BLaER1 treated with 17β-estradiol and CSF1 and Interleukin-3, amounts not matched to agents 10 nM and 100 nM (cell line): ENCODE results near the gene LRRC8B.
"Not testable (repeated sequence)": the region's sequence is repeated elsewhere in the genome, so short reads cannot be mapped to it uniquely, and the experiment has no call there.

Experiments used
- H3K27ac ChIP-seq, 11 experiments: shearing (Covaris generic); formaldehyde crosslinking; 2 replicates each; pipeline ENCODE4 v1.8.1; 2022
- H3K27me3 ChIP-seq, 11 experiments: shearing (Covaris generic); formaldehyde crosslinking; 2 replicates each; pipeline ENCODE4 v1.8.1; 2022
- H3K36me3 ChIP-seq, 11 experiments: shearing (Covaris generic); formaldehyde crosslinking; 2 replicates each; pipeline ENCODE4 v1.8.1; 2022
- H3K4me1 ChIP-seq, 10 experiments: shearing (Covaris generic); formaldehyde crosslinking; 2 replicates each; pipeline ENCODE4 v1.8.1; 2022
- H3K4me2 ChIP-seq, 11 experiments: shearing (Covaris generic); formaldehyde crosslinking; 2 replicates each; pipeline ENCODE4 v1.8.1; 2022
- H3K4me3 ChIP-seq, 10 experiments: shearing (Covaris generic); formaldehyde crosslinking; 2 replicates each; pipeline ENCODE4 v1.8.1; 2022
- H3K9ac ChIP-seq, 11 experiments: shearing (Covaris generic); formaldehyde crosslinking; 2 replicates each; pipeline ENCODE4 v1.8.1; 2022
- H3K9me3 ChIP-seq, 11 experiments: shearing (Covaris generic); formaldehyde crosslinking; replicated peaks in 1 of 11; 2 replicates each; pipeline ENCODE4 v1.8.1; 2022
- H4K20me1 ChIP-seq, 11 experiments: shearing (Covaris generic); formaldehyde crosslinking; 2 replicates each; pipeline ENCODE4 v1.8.1; 2022
- Cebpa-rat ChIP-seq, 11 experiments: shearing (Covaris generic); IDR thresholded peaks; 2 replicates each; pipeline ENCODE4 v1.8.1; 2022

The LRRC8B gene

DNA sequence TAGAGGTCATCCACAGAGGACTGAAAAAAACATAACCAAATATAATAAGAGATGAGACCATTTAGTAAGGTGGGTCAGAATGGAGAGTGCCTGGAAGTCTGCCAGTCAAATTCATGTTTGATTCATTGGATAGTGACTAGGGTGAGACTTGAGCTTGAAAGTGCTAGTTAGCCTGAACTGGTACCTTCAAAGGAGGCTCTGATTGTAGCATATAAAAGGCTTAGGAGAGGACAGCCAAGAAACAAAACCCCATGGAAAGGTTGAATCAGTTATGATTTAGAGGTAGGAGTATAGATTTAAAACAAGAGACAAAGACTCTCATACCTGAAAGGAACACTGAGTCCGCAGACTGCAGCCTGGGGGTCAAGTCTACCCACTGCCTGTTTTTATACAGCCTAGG lies 63.9 kb downstream of the LRRC8B start:
- H3K27ac ChIP-seq = no peak overlapping the region
- peaks cover 6 to 41% (median 14%) of the 10 kb centered on the region in 10 experiments; a peak in 16 of 20 replicates for H3K4me1 ChIP-seq
- no peak overlapping the region for H3K4me2 ChIP-seq
- H3K4me3 ChIP-seq = no peak overlapping the region
- no peak overlapping the region for H3K9ac ChIP-seq
- H3K27me3 ChIP-seq = no peaks in the 10 kb centered on the region
- TF ChIP-seq Cebpa-rat (IDR thresholded peaks at IDR 0.05) = no peak
- peaks cover 0 to 27% (median 7%) of the 10 kb centered on the region in 11 experiments; a peak in 6 of 22 replicates for H4K20me1 ChIP-seq
- peaks cover 22 to 90% (median 64%) of the 10 kb centered on the region in 11 experiments; a peak in 21 of 22 replicates for H3K36me3 ChIP-seq
- H3K9me3 ChIP-seq = no peaks in the 10 kb centered on the region

DNA sequence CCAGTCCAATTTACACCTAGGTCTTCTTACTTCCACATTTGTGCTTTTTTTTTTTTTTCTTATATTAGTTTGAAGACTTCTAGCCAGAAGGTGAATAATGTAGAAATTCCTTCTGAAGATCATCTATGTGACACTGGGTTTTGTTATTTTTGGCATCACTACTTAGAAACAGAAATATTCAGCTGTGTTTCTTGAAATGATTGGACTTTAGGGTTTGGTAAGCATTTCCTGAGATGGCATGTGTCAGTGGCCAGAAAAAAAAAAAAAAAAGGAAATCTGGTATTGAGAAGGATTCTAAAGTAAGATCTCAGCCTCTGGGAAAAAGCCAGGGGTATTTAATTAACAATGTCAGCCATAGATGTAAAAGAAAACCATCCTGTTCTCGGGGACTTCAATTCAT lies 64.9 kb downstream of the LRRC8B start:
- H3K27ac ChIP-seq = no peak overlapping the region
- no peaks in the 10 kb centered on the region for H3K27me3 ChIP-seq
- peaks cover 0 to 27% (median 7%) of the 10 kb centered on the region in 11 experiments; a peak in 6 of 22 replicates for H4K20me1 ChIP-seq
- peaks cover 6 to 44% (median 14%) of the 10 kb centered on the region in 10 experiments; a peak in 16 of 20 replicates for H3K4me1 ChIP-seq
- H3K4me3 ChIP-seq = no peak overlapping the region
- H3K9me3 ChIP-seq = no peaks in the 10 kb centered on the region
- TF ChIP-seq Cebpa-rat (IDR thresholded peaks at IDR 0.05) = no peak
- peak overlapping the region in 10 of 11 experiments; percentile 11 to 64 (median 36); a peak in 16 of 22 replicates for H3K4me2 ChIP-seq
- H3K36me3 ChIP-seq = peaks cover 11 to 85% (median 58%) of the 10 kb centered on the region in 11 experiments; a peak in 21 of 22 replicates
- H3K9ac ChIP-seq = no peak overlapping the region

DNA sequence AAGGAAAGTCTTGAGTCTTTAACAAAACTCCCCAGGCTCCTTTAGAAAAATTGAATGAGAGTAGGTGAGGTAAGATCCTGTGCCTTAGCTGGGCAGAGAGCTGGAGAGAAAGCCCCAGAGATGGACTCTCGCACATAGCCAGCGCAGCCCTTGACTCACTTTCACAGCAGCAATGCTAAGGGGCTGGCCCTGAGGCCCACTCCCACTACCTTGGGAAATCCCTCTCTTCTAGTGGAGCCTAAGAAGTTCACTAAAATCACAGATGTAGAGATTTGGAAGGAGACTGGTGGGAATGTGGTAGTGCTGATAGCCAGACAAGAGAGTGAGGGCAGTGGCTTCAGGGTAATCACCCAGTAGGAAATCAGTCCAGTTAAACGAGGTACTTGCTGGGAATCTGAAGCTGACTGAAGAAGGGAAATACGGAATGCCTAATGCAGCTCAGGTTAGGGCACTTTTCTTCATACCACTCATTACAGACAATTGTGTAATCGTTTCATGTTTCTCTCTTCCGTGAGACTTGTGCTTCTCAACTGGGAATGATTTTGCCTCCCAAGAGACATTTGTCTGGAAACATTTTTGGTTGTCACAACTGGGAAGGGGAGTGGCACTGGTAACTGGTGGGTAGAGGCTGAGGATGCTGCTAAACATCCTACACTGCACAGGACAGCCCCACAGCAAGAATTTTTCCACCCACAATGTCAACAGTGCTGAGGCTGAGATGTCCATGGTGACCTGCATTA lies 65.9 kb downstream of the LRRC8B start:
- Histone ChIP-seq H3K9me3 (no peaks in the 10 kb centered on the region), H3K4me1 (peaks cover 6 to 44% (median 14%) of the 10 kb centered on the region in 10 experiments; a peak in 16 of 20 replicates), H3K4me2 (0 out of 22 replicates have a peak overlapping the region, but pooled peaks of 1 of the 11 experiments have one; percentile 4), H3K27ac (0 out of 22 replicates have a peak overlapping the region, but pooled peaks of 1 of the 11 experiments have one; percentile 22), H3K9ac (no peak overlapping the region), H3K36me3 (peaks cover 2 to 84% (median 56%) of the 10 kb centered on the region in 11 experiments; a peak in 21 of 22 replicates), H4K20me1 (peaks cover 0 to 27% (median 7%) of the 10 kb centered on the region in 11 experiments; a peak in 6 of 22 replicates), H3K4me3 (no peak overlapping the region), H3K27me3 (no peaks in the 10 kb centered on the region)
- no peak for TF ChIP-seq Cebpa-rat (IDR thresholded peaks at IDR 0.05)

DNA sequence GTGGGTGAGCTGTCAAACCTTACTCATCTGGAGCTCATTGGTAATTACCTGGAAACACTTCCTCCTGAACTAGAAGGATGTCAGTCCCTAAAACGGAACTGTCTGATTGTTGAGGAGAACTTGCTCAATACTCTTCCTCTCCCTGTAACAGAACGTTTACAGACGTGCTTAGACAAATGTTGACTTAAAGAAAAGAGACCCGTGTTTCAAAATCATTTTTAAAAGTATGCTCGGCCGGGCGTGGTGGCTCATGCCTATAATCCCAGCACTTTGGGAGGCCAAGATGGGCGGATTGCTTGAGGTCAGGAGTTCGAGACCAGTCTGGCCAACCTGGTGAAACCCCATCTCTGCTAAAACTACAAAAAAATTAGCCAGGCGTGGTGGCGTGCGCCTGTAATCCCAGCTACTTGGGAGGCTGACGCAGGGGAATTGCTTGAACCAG lies 68.3 kb downstream of the LRRC8B start:
- H3K4me3 ChIP-seq, H3K9ac ChIP-seq, H3K9me3 ChIP-seq, H3K27me3 ChIP-seq: not testable (repeated sequence)
- Histone ChIP-seq H3K27ac (0 out of 22 replicates have a peak overlapping the region, but pooled peaks of 1 of the 11 experiments have one; percentile 12), H3K36me3 (peaks cover 0 to 80% (median 45%) of the 10 kb centered on the region in 11 experiments; a peak in 18 of 22 replicates), H3K4me2 (peak overlapping the region in 5 of 11 experiments; percentile 6 to 45 (median 29); a peak in 7 of 22 replicates), H3K4me1 (peaks cover 6 to 44% (median 14%) of the 10 kb centered on the region in 10 experiments; a peak in 16 of 20 replicates), H4K20me1 (peaks cover 0 to 27% (median 7%) of the 10 kb centered on the region in 11 experiments; a peak in 6 of 22 replicates)

DNA sequence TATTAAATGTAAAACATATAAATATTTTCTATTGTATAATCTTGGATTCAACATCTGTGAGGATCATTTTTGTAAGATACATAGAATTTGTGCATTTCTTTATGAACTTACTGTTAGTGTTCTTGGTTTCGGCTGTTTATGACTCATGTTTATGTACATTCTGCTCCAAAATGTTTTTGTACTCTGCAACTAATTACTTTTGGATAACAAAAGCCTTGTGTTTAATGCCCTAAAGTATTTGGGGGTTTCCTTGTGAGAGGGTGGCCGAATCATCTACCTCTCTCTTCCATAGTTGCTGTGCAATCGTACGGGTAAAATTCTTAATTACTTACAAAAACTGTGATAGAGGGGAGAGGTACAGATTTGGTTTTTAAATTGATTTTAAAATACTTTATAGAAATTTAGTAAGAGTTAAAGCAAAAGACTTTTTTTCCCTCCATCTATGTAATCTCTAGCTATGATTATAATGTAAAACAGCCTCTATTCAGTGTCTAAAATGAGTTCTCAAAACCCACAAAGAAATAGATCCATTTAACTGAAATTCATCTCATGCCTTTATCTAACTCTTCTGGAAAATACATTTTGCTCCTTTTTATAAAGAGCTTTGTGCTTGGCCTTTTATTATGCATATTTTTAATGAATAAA lies 69.6 kb downstream of the LRRC8B start:
- H3K9me3 ChIP-seq = no peaks in the 10 kb centered on the region
- no peaks in the 10 kb centered on the region for H3K27me3 ChIP-seq
- H3K27ac ChIP-seq = no peak overlapping the region
- TF ChIP-seq Cebpa-rat (IDR thresholded peaks at IDR 0.05) = no peak
- peaks cover 3 to 35% (median 8%) of the 10 kb centered on the region in 10 experiments; a peak in 16 of 20 replicates for H3K4me1 ChIP-seq
- H3K36me3 ChIP-seq = peaks cover 0 to 70% (median 41%) of the 10 kb centered on the region in 11 experiments; a peak in 16 of 22 replicates
- H3K4me3 ChIP-seq = no peak overlapping the region
- H4K20me1 ChIP-seq = peaks cover 0 to 27% (median 7%) of the 10 kb centered on the region in 11 experiments; a peak in 6 of 22 replicates
- no peak overlapping the region for H3K9ac ChIP-seq
- no peak overlapping the region for H3K4me2 ChIP-seq

DNA sequence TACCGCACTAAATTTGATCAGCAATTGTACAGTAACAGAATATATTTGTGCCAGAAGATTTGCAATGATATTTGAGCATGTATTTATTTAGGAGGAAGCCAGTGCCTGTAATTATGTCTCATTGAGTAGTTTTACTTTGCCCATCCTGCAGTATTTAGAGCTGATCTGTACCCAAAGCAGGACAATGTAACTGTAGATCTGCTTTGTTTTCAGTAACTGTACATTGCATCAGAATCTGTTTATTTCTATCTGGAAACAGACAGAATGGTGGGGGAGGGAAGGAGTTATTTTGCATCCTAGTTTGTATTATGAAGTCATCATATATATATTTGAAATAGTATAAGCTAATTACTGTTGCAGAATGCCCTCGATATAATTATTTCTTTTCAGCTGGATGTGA lies 72.1 kb downstream of the LRRC8B start:
- Histone ChIP-seq H4K20me1 (peaks cover 0 to 5% (median 0%) of the 10 kb centered on the region in 11 experiments; a peak in 1 of 22 replicates), H3K9ac (no peak overlapping the region), H3K27me3 (no peaks in the 10 kb centered on the region), H3K4me1 (peaks cover 0 to 16% (median 3%) of the 10 kb centered on the region in 10 experiments; a peak in 9 of 20 replicates), H3K4me2 (no peak overlapping the region), H3K4me3 (no peak overlapping the region), H3K27ac (no peak overlapping the region), H3K36me3 (peaks cover 0 to 55% (median 24%) of the 10 kb centered on the region in 11 experiments; a peak in 15 of 22 replicates), H3K9me3 (no peaks in the 10 kb centered on the region)
- TF ChIP-seq Cebpa-rat (IDR thresholded peaks at IDR 0.05) = no peak

DNA sequence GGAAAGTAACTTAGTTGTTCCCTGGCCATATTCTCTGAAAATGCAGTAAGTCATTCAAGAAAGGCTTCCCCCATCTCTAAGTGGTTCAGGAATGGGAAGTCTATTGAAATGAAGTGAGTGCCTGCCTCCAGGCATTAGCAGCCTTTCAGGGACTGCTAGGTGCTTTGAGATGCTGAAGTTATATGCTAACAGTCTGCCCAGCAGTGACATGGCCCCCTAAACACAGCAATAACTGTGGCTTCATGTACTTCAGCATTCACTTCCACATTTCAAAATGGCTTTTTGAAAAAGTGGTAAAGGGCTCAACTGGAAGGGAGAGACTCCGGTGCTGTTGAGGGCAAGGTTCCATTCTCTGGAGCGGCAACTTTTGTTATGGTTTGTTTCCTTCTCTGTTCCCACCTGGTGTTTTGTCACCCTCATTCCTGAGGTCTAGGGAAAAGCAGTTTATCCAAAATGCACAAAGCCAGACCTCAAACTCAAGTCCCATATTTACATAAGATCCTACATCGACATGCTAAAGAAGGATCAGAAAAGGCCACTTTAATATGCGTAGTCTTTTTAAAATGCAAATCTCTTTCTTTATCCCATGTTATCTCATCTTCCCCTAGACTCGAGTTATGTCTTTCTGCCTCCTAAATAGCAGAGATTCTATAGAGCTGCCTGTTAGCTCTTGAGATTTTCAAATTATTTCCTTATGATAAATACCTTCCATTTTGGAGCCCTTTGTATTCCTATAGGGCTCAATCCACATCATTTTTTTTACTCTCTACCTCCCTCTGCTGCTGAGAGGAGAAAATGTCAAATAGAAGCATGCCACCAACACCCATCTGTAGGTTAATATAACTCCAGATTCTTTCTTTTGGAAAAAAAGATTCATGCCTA lies 74.1 kb downstream of the LRRC8B start:
- Histone ChIP-seq H3K36me3 (peaks cover 0 to 41% (median 8%) of the 10 kb centered on the region in 11 experiments; a peak in 10 of 22 replicates), H3K4me1 (peaks cover 0 to 5% (median 0%) of the 10 kb centered on the region in 10 experiments; a peak in 5 of 20 replicates), H3K9me3 (no peaks in the 10 kb centered on the region), H3K9ac (no peak overlapping the region), H3K4me3 (no peak overlapping the region), H3K27ac (no peak overlapping the region), H4K20me1 (no peaks in the 10 kb centered on the region), H3K27me3 (no peaks in the 10 kb centered on the region), H3K4me2 (no peak overlapping the region)
- TF ChIP-seq Cebpa-rat (IDR thresholded peaks at IDR 0.05) = no peak

DNA sequence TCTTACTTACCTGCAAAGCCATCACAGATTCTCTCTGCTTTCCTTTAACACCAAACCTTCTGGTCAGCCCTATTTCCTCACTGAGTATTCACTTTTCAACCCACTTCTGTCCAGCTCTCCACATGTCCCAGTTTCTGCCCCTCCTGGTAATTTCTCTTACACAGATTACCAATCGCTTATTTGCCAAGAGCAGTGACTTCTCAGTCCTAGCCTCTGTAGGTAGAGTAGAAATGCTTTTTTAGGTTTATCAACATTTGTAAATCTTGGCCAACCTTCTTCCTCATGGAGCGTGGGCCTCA lies 74.7 kb downstream of the LRRC8B start:
- TF ChIP-seq Cebpa-rat (IDR thresholded peaks at IDR 0.05) = no peak

More for the DNA sequence above, 74.7 kb downstream of the LRRC8B start:
- no peaks in the 10 kb centered on the region for H3K9me3 ChIP-seq
- H3K4me3 ChIP-seq = no peak overlapping the region
- peaks cover 0 to 36% (median 6%) of the 10 kb centered on the region in 11 experiments; a peak in 10 of 22 replicates for H3K36me3 ChIP-seq
- H3K27ac ChIP-seq = no peak overlapping the region
- no peak overlapping the region for H3K4me2 ChIP-seq
- H4K20me1 ChIP-seq = no peaks in the 10 kb centered on the region
- no peaks in the 10 kb centered on the region for H3K27me3 ChIP-seq
- no peaks in the 10 kb centered on the region for H3K4me1 ChIP-seq
- no peak overlapping the region for H3K9ac ChIP-seq
